Measurements from ENCODE around the gene EIF2D. TPM values are rescaled to one million over a fixed set of nuclear protein-coding genes. Genes with fewer than 3 reads are reported as not detected.

EIF2D gene
- total and polyA plus RNA-seq, 9 of the 15 experiments (the other 6 are each of a cell fraction or from before 2014, with no cell fraction given), result 81.1 to 138 (median 93.9) TPM

DNA sequence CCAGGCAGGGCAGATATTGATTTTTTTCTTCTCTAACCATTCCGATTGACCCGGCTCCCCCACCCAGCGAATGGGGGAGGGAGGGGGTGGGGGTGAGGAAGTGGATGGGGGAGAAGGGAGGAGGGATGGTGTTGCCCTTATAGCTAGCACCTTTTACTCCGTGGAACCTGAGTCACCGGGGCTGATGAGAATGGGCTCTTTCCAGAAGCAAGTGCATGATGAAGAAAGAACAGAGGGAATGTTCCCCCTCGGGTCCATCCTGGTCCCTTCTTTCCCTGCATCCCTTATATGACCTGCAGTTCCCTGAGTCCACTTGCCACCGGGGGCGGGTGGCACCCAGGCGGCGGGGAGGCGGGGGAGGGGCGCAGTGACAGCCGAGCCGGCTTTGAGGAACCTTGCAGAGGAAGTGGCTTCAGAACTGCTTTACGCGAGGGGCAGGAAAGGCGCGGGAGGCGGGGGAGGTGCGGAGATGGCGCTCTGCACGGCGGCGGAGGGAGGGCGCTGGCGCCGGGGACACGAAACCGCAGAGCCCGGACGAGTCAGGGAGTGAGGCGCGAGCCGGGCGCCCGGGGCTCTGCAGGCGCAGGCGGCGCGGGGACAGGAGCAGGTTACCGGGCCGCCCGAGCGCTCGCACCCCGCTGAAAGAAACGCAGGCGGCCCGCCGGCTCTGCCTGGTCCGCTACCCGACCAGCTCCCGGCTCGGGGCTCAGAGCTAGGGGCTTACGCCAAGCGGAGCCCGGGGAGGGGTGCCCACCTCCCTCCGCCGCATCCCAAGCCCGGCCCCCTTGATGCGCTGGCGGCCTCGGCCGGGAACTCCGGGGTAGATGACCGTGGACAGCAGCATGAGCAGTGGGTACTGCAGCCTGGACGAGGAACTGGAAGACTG lies 55.3 kb downstream of the EIF2D start (continued):
- TF ChIP-seq, protein P1, sequence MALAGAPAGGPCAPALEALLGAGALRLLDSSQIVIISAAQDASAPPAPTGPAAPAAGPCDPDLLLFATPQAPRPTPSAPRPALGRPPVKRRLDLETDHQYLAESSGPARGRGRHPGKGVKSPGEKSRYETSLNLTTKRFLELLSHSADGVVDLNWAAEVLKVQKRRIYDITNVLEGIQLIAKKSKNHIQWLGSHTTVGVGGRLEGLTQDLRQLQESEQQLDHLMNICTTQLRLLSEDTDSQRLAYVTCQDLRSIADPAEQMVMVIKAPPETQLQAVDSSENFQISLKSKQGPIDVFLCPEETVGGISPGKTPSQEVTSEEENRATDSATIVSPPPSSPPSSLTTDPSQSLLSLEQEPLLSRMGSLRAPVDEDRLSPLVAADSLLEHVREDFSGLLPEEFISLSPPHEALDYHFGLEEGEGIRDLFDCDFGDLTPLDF (CRISPR knock-in tag; IDR thresholded peaks at IDR 0.05), result no peak
- TF ChIP-seq, protein P2, sequence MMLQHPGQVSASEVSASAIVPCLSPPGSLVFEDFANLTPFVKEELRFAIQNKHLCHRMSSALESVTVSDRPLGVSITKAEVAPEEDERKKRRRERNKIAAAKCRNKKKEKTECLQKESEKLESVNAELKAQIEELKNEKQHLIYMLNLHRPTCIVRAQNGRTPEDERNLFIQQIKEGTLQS (IDR thresholded peaks at IDR 0.05), result no peak; the same call in 1 of the 2 replicates
- TF ChIP-seq, protein P2 (CRISPR knock-in tag; conservative IDR thresholded peaks at IDR 0.05), result no peak
- TF ChIP-seq ZNF41 (CRISPR knock-in tag; conservative IDR thresholded peaks at IDR 0.05), result no peak
- 0 out of 2 replicates have a peak, but pooled peaks have one; percentile 29 for TF ChIP-seq KLF1 (tag; IDR thresholded peaks at IDR 0.05)
- no peak for TF ChIP-seq CAMTA2 (CRISPR knock-in tag; conservative IDR thresholded peaks at IDR 0.05)
- TF ChIP-seq ZNF121 (CRISPR knock-in tag; conservative IDR thresholded peaks at IDR 0.05), result no peak
- TF ChIP-seq TEAD4 (IDR thresholded peaks at IDR 0.05; ENCODE audit: low read length), result no peak; the same call in 1 of the 2 replicates
- no peak for TF ChIP-seq TEAD4 (CRISPR knock-in tag; IDR thresholded peaks at IDR 0.05; ENCODE audit: borderline replicate concordance)
- TF ChIP-seq ZC3H8 (IDR thresholded peaks at IDR 0.05), result no peak
- TF ChIP-seq, protein P3, sequence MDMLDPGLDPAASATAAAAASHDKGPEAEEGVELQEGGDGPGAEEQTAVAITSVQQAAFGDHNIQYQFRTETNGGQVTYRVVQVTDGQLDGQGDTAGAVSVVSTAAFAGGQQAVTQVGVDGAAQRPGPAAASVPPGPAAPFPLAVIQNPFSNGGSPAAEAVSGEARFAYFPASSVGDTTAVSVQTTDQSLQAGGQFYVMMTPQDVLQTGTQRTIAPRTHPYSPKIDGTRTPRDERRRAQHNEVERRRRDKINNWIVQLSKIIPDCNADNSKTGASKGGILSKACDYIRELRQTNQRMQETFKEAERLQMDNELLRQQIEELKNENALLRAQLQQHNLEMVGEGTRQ (CRISPR knock-in tag; IDR thresholded peaks at IDR 0.05), result no peak
- TF ChIP-seq, protein P4, sequence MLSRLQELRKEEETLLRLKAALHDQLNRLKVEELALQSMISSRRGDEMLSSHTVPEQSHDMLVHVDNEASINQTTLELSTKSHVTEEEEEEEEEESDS (CRISPR knock-in tag; IDR thresholded peaks at IDR 0.05), result no peak
- no peak for TF ChIP-seq PURB (CRISPR knock-in tag; IDR thresholded peaks at IDR 0.05; ENCODE audit: low read depth)
- TF ChIP-seq MAZ (CRISPR knock-in tag; conservative IDR thresholded peaks at IDR 0.05 in 1 of 2, IDR thresholded peaks at IDR 0.05 in 1 of 2), result peak; percentile 87 to 88
- TF ChIP-seq SMARCC2 (IDR thresholded peaks at IDR 0.05; ENCODE audit: low read depth), result no peak
- no peak for TF ChIP-seq NUFIP1 (IDR thresholded peaks at IDR 0.05; ENCODE audit: partially characterized antibody)
- peak; percentile 60; the same call in 1 of the 2 replicates for TF ChIP-seq ZNF133 (CRISPR knock-in tag; IDR thresholded peaks at IDR 0.05)
- peak; percentile 75 for TF ChIP-seq KDM5B (IDR thresholded peaks at IDR 0.05; ENCODE audit: insufficient replicate concordance, low read depth, low read length)
- no peak for TF ChIP-seq CEBPG (CRISPR knock-in tag; IDR thresholded peaks at IDR 0.05)
- no peak for TF ChIP-seq CEBPG (tag; conservative IDR thresholded peaks at IDR 0.05 in 1 of 2, IDR thresholded peaks at IDR 0.05 in 1 of 2)
- TF ChIP-seq NR4A1 (CRISPR knock-in tag; IDR thresholded peaks at IDR 0.05), result 0 out of 2 replicates have a peak, but pooled peaks have one; percentile 9
- no peak; the same call in 1 of the 2 replicates for TF ChIP-seq NR4A1 (tag; IDR thresholded peaks at IDR 0.05)
- TF ChIP-seq, protein P5, sequence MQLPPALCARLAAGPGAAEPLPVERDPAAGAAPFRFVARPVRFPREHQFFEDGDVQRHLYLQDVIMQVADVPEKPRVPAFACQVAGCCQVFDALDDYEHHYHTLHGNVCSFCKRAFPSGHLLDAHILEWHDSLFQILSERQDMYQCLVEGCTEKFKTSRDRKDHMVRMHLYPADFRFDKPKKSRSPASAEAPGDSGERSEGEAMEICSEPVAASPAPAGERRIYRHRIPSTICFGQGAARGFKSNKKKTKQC (CRISPR knock-in tag; IDR thresholded peaks at IDR 0.05), result peak; percentile 92; the same call in 1 of the 2 replicates
- no peak for TF ChIP-seq BCL6 (CRISPR knock-in tag; IDR thresholded peaks at IDR 0.05)
